Measurements from ENCODE around the gene TSPYL6.
"Not testable (repeated sequence)": the region's sequence is repeated elsewhere in the genome, so short reads cannot be mapped to it uniquely, and the experiment has no call there.

The TSPYL6 gene

GRCh38 chr2:54256091-54256694 lies at the start of gene TSPYL6:
TSS of gene TSPYL6 (minus strand) at chr2:54256229. CDS start at chr2:54256151, 78 bp downstream.
- Mint-ChIP-seq H3K27me3 (ENCODE audit: low read depth, poor library complexity) (no peaks in the 10 kb centered on the region), H3K36me3 (ENCODE audit: low read depth) (no peaks in the 10 kb centered on the region)

GRCh38 chr2:54303631-54304030 lies 47.6 kb upstream of the TSPYL6 start:
- no peaks in the 10 kb centered on the region for H3K36me3 Mint-ChIP-seq (ENCODE audit: low read depth)
- DNase-seq, result no peak
- peaks cover 12% of the 10 kb centered on the region for H3K4me1 Mint-ChIP-seq
- no peaks in the 10 kb centered on the region for H3K9me3 Mint-ChIP-seq
- H3K27me3 Mint-ChIP-seq (ENCODE audit: low read depth, poor library complexity), result peaks cover 4% of the 10 kb centered on the region
- H3K4me3 Mint-ChIP-seq, result no peak overlapping the region
- TF ChIP-seq CTCF (IDR thresholded peaks at IDR 0.05), result no peak
- H3K27ac Mint-ChIP-seq, result no peak overlapping the region

More at GRCh38 chr2:54256091-54256694, at the start of gene TSPYL6:
- peaks cover 14% of the 10 kb centered on the region for H3K4me1 Mint-ChIP-seq
- no peak within 1 kb of the TSS for H3K27ac Mint-ChIP-seq
- no peak within 1 kb of the TSS for H3K4me3 Mint-ChIP-seq
- no peak for TF ChIP-seq CTCF (IDR thresholded peaks at IDR 0.05)
- H3K9me3 Mint-ChIP-seq, result peaks cover 7% of the 10 kb centered on the region
- DNase-seq, result no peak

- no peak for DNase-seq
- no peak overlapping the region for H3K27ac Mint-ChIP-seq
- no peaks in the 10 kb centered on the region for H3K36me3 Mint-ChIP-seq (ENCODE audit: low read depth)
- no peak for TF ChIP-seq CTCF (IDR thresholded peaks at IDR 0.05)
- H3K4me1 Mint-ChIP-seq, result peaks cover 28% of the 10 kb centered on the region
- H3K4me3 Mint-ChIP-seq, result no peak overlapping the region
- H3K27me3 Mint-ChIP-seq (ENCODE audit: low read depth, poor library complexity), result peaks cover 4% of the 10 kb centered on the region
- H3K9me3 Mint-ChIP-seq, result no peaks in the 10 kb centered on the region
Observed at GRCh38 chr2:54298514-54298913, 42.5 kb upstream of the TSPYL6 start.

- H3K9me3 Mint-ChIP-seq, result no peaks in the 10 kb centered on the region
- no peak for TF ChIP-seq CTCF (IDR thresholded peaks at IDR 0.05)
- peaks cover 31% of the 10 kb centered on the region for H3K4me1 Mint-ChIP-seq
- no peaks in the 10 kb centered on the region for H3K36me3 Mint-ChIP-seq (ENCODE audit: low read depth)
- peak; percentile 22 for DNase-seq
- peaks cover 11% of the 10 kb centered on the region for H3K27me3 Mint-ChIP-seq (ENCODE audit: low read depth, poor library complexity)
- no peak overlapping the region for H3K4me3 Mint-ChIP-seq
- peak overlapping the region; percentile 84 for H3K27ac Mint-ChIP-seq
Observed at GRCh38 chr2:54295911-54296310, 39.9 kb upstream of the TSPYL6 start.

GRCh38 chr2:54294665-54295064 lies 38.6 kb upstream of the TSPYL6 start:
- H3K27me3 Mint-ChIP-seq (ENCODE audit: low read depth, poor library complexity), result peaks cover 17% of the 10 kb centered on the region
- H3K9me3 Mint-ChIP-seq; H3K4me3 Mint-ChIP-seq; H3K27ac Mint-ChIP-seq; H3K36me3 Mint-ChIP-seq (ENCODE audit: low read depth); DNase-seq: not testable (repeated sequence)
- H3K4me1 Mint-ChIP-seq, result peaks cover 27% of the 10 kb centered on the region

GRCh38 chr2:54290356-54291025 lies 34.5 kb upstream of the TSPYL6 start:
- DNase-seq, result no peak
- H3K36me3 Mint-ChIP-seq (ENCODE audit: low read depth), result no peaks in the 10 kb centered on the region
- no peak overlapping the region for H3K27ac Mint-ChIP-seq
- H3K27me3 Mint-ChIP-seq (ENCODE audit: low read depth, poor library complexity), result peaks cover 28% of the 10 kb centered on the region
- H3K4me1 Mint-ChIP-seq, result peaks cover 14% of the 10 kb centered on the region
- no peak for TF ChIP-seq CTCF (IDR thresholded peaks at IDR 0.05)
- H3K4me3 Mint-ChIP-seq, result no peak overlapping the region
- H3K9me3 Mint-ChIP-seq, result no peaks in the 10 kb centered on the region
